IPS-20b (cell line): ENCODE data around the gene SUSD4.

Experiments
- H3K27ac ChIP-seq: one replicate; pipeline ENCODE4 v1.5.1; 2013; ENCODE audit warnings: low read length
- H3K27me3 ChIP-seq: 2 replicates; pipeline ENCODE4 v1.6.1; 2013; ENCODE audit warnings: mild to moderate bottlenecking, low read length, inconsistent platforms; ENCODE audit not compliant: insufficient read depth
- H3K36me3 ChIP-seq: 2 replicates; pipeline ENCODE4 v1.6.1; 2013; ENCODE audit warnings: low read depth, mild to moderate bottlenecking, inconsistent platforms, low read length, moderate library complexity; ENCODE audit not compliant: insufficient read depth
- H3K4me1 ChIP-seq: 2 replicates; pipeline ENCODE4 v1.6.1; 2013; ENCODE audit warnings: mild to moderate bottlenecking, control low read depth, inconsistent platforms, low read length, moderate library complexity; ENCODE audit not compliant: insufficient read depth
- H3K4me3 ChIP-seq: 2 replicates; pipeline ENCODE4 v1.5.1; 2013; ENCODE audit warnings: mild to moderate bottlenecking, low read length, inconsistent platforms
- H3K9ac ChIP-seq: 2 replicates; pipeline ENCODE4 v1.6.1; 2013; ENCODE audit warnings: low read depth, mild to moderate bottlenecking, inconsistent platforms, low read length, moderate library complexity
- H3K9me3 ChIP-seq: 2 replicates; pipeline ENCODE4 v1.6.1; 2013; ENCODE audit warnings: mild to moderate bottlenecking, low read depth, low read length, inconsistent platforms; ENCODE audit not compliant: insufficient read depth

Gene SUSD4

GRCh38 chr1:223233019-223233409 is 131.0 kb downstream of the SUSD4 start:
- H3K36me3 ChIP-seq = no peaks in the 10 kb centered on the region
- no peaks in the 10 kb centered on the region for H3K27me3 ChIP-seq
- H3K4me3 ChIP-seq = no peak overlapping the region
- H3K9me3 ChIP-seq = peaks cover 9% of the 10 kb centered on the region; the same call in 1 of the 2 replicates
- H3K4me1 ChIP-seq = no peaks in the 10 kb centered on the region
- no peak overlapping the region for H3K9ac ChIP-seq
- H3K27ac ChIP-seq = no peak overlapping the region

DNA sequence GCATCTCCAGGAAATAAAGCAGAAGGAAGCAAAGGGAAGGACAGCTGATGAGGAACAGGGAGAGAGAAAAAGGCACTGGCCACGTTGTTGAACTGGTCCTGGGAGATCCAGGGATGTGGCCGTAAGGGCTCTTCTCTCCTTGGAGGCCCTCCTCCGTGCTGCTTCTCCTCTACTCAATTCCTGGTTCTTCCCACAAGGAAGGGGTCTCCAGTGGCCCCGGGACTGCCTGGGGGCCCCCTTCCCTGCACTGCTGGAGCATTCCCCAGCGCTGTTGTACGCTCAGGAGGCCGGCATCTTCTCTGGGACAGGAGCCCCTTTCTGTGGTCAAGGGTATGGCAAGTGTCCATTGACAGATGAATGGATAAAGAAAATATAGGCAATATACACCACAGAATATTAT is 132.4 kb downstream of the SUSD4 start:
- Histone ChIP-seq H3K36me3 (no peaks in the 10 kb centered on the region), H3K27me3 (no peaks in the 10 kb centered on the region), H3K4me3 (no peak overlapping the region), H3K9ac (no peak overlapping the region), H3K9me3 (0 out of 2 replicates have a peak, but pooled peaks cover 5% of the 10 kb centered on the region), H3K27ac (no peak overlapping the region), H3K4me1 (no peaks in the 10 kb centered on the region)

DNA sequence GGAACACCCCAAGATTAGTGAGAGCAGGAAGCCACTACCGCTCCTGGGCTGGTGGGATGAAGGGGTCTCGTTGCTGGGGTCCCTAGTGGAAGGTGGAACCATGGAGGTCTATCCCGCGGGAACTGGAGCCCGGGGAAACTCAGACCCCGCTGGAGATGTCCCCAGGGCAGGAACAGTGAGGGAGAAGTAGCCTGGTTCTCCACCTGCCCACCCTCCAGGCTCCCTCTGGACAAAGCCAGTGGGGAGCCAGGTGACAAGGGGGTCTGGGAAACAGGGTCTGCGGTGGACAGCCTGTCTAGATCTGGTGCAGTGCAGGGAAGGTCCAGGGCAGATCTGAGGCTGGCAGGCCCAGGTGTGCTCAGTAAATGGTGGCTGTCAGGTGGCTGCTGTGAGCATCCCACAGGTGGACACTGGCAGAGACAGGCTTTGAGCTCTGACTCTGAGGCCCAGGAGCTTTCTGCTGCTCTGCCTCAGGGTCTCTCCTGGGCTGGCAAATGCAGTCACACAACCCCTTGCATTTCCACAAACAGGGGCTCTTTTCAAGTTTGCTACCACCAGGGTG is 132.9 kb downstream of the SUSD4 start:
- Histone ChIP-seq H3K27ac (no peak overlapping the region), H3K9me3 (0 out of 2 replicates have a peak, but pooled peaks cover 3% of the 10 kb centered on the region), H3K36me3 (no peaks in the 10 kb centered on the region), H3K9ac (no peak overlapping the region), H3K4me3 (no peak overlapping the region), H3K4me1 (no peaks in the 10 kb centered on the region), H3K27me3 (no peaks in the 10 kb centered on the region)

DNA sequence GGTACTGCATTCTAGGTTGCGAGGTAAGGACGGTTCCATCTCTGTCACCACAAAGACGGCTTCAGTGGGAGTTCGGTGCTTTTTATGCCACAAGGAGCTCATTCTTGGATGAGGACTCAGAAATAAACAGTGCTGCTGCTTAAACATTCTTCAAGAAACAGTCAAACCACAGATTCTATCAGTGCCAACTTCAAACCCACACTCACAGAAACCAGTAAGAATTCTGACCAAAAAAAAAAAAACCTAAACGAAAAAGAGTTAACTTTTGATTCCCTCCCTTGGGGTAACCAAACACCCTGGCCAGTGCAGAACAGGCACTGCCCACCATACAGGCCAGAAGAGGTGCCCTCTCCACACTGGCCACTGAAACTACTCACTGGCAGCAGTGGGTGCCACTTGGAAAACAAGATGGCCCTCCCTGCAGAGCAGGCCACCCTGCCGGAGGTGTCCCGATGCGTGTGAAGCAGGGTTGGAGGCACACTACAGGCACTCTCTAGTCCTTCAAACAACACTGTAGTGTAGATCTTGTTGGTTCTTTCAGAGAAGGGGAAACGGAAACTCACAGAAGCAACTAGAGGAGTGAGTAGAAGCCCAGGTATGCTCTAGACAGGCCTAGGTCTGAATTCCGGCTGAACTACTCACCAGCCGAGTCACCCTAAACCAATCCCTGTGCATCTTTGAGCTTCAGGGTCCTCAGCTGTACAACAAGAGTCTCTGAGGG is 133.7 kb downstream of the SUSD4 start:
- no peak overlapping the region for H3K27ac ChIP-seq
- H3K4me1 ChIP-seq = no peaks in the 10 kb centered on the region
- H3K36me3 ChIP-seq = no peaks in the 10 kb centered on the region
- no peak overlapping the region for H3K9ac ChIP-seq
- H3K27me3 ChIP-seq = no peaks in the 10 kb centered on the region
- H3K9me3 ChIP-seq = no peaks in the 10 kb centered on the region
- H3K4me3 ChIP-seq = no peak overlapping the region

DNA sequence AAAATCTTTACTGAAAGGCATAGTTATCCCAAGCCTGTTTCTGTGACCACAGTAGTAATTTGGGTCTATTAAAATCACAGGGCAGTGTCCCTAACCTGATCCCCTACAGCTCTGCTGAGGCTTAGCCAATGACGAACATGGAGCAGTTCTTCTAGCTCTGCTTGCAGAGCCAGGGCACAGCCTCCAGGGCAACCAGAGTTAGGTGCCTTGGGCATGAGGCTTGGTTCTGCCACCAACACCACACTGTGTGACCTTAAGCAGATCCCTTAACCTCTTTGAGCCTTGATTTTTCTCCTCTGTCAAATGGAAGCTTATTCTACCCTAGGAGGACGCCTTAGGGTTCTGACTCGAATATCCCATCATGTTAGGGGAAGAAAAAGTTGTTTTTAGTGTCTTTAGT is 134.2 kb downstream of the SUSD4 start:
- Histone ChIP-seq H3K4me3 (no peak overlapping the region), H3K27ac (no peak overlapping the region), H3K9me3 (no peaks in the 10 kb centered on the region), H3K9ac (no peak overlapping the region), H3K36me3 (no peaks in the 10 kb centered on the region), H3K27me3 (no peaks in the 10 kb centered on the region), H3K4me1 (no peaks in the 10 kb centered on the region)

- Histone ChIP-seq H3K4me1 (no peaks in the 10 kb centered on the region), H3K4me3 (no peak overlapping the region), H3K27ac (no peak overlapping the region), H3K27me3 (no peaks in the 10 kb centered on the region), H3K36me3 (no peaks in the 10 kb centered on the region), H3K9me3 (no peaks in the 10 kb centered on the region), H3K9ac (no peak overlapping the region)
Observed at GRCh38 chr1:223228931-223229528, 134.9 kb downstream of the SUSD4 start.

GRCh38 chr1:223228201-223228600 is 135.8 kb downstream of the SUSD4 start:
- Histone ChIP-seq H3K4me3 (no peak overlapping the region), H3K9me3 (no peaks in the 10 kb centered on the region), H3K36me3 (no peaks in the 10 kb centered on the region), H3K27ac (no peak overlapping the region), H3K27me3 (no peaks in the 10 kb centered on the region), H3K9ac (no peak overlapping the region), H3K4me1 (no peaks in the 10 kb centered on the region)

DNA sequence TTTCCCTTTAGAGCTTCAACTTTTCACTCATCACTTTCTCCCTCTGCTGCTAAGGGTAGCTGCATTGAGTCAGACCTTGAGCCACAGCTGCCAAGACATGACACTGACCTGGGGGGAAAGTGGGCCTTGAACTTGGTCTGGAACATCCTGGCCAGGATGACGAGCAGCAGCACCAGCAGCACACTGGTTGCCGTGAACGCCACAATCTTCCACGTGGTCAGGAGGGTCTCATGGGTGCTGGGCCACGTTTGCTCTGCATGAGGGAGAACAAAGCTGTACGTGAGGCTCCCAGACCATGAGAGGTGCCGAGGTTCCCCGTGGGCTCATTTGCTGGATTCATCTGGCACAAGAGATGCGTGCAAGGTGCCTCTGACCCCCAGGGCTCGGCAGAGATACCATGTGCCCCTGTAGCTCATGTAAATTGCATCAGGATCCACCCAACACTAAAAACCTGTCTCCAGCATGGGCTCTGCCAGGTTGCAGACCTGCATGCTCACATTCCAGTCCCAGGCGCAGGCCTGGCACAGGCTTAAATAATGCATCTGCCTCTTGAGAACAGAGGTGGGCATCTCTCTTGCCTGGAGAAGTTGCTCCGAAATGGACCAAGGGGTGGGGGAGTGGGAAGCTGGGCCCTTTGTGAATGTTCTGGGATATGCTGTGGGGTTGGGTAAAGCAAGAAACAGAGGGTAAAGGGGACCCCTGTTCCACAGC is 136.3 kb downstream of the SUSD4 start:
- Histone ChIP-seq H3K9me3 (no peaks in the 10 kb centered on the region), H3K9ac (no peak overlapping the region), H3K36me3 (no peaks in the 10 kb centered on the region), H3K27me3 (no peaks in the 10 kb centered on the region), H3K27ac (no peak overlapping the region), H3K4me3 (no peak overlapping the region), H3K4me1 (no peaks in the 10 kb centered on the region)

DNA sequence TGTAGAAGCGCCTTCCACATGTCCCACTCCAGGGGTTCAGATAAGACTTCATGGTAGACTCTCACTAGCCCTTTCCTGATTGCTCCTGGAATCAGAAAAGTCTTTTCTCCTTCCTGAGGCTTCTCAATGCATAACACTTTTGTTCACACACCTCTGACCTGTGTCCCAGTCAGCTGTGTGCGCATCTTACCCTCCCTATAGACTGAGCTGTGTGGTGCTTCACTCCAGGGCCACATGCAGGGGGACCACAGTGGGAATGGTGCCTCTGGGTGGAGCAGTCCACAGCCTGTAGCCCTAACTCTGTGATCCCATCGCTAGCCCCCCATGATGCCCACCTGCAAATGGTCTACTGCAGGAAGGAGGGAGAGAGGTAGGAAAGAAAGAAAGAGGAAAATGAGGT is 136.9 kb downstream of the SUSD4 start:
- H3K9me3 ChIP-seq = no peaks in the 10 kb centered on the region
- no peaks in the 10 kb centered on the region for H3K27me3 ChIP-seq
- H3K9ac ChIP-seq = no peak overlapping the region
- H3K4me1 ChIP-seq = no peaks in the 10 kb centered on the region
- no peak overlapping the region for H3K4me3 ChIP-seq
- H3K36me3 ChIP-seq = no peaks in the 10 kb centered on the region
- no peak overlapping the region for H3K27ac ChIP-seq

GRCh38 chr1:223226271-223226670 is 137.7 kb downstream of the SUSD4 start:
- Histone ChIP-seq H3K27ac (no peak overlapping the region), H3K9ac (no peak overlapping the region), H3K4me3 (no peak overlapping the region), H3K36me3 (no peaks in the 10 kb centered on the region), H3K27me3 (no peaks in the 10 kb centered on the region), H3K9me3 (no peaks in the 10 kb centered on the region), H3K4me1 (no peaks in the 10 kb centered on the region)

- Histone ChIP-seq H3K4me3 (no peak overlapping the region), H3K4me1 (no peaks in the 10 kb centered on the region), H3K9ac (no peak overlapping the region), H3K27me3 (no peaks in the 10 kb centered on the region), H3K36me3 (no peaks in the 10 kb centered on the region), H3K27ac (no peak overlapping the region), H3K9me3 (no peaks in the 10 kb centered on the region)
Observed at GRCh38 chr1:223225481-223225880, 138.5 kb downstream of the SUSD4 start.

DNA sequence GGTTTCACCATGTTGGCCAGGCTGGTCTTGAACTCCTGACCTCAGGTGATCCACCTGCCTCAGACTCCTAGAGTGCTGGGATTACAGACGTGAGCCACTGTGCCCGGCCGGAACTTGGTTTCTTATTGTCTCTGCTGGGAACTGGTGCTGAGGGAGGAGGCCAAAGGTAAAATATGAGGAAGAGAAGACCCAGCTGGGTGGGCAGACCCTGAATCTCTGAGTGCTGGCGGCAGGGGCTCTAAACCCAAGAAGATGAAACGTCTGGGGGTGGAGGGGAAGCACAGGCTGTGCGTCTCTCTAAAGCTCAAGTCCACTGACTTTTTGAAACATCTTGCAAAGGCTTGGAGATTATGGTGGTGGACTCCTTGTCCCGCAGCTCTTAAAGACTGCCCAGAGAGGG is 138.9 kb downstream of the SUSD4 start:
- Histone ChIP-seq H3K4me1 (no peaks in the 10 kb centered on the region), H3K4me3 (no peak overlapping the region), H3K9ac (no peak overlapping the region), H3K36me3 (no peaks in the 10 kb centered on the region), H3K27ac (no peak overlapping the region), H3K9me3 (no peaks in the 10 kb centered on the region), H3K27me3 (no peaks in the 10 kb centered on the region)
